Effector memory CD8-positive, alpha-beta T cell (primary cell): Measurements from ENCODE around the gene GIPC3.

Source experiments
- ATAC-seq: fragments of 150-1000 bp; cut with Tn5 transposase; replicated peaks from 2 replicates; pipeline ENCODE4 v1.10.0; 2021; ENCODE audit warnings: mild to moderate bottlenecking, moderate library complexity
- DNase-seq, 3 experiments: peaks; one replicate each; pipeline ENCODE4 v3.0.0; 2021
- H3K27ac Mint-ChIP-seq, 2 donors: one replicate each; pipeline ENCODE4 v1.8.0; 2022; ENCODE audit warnings: mild to moderate bottlenecking in 2 of 2, mixed read lengths in 2 of 2, moderate library complexity in 2 of 2
- H3K27me3 Mint-ChIP-seq, 2 donors: one replicate each; pipeline ENCODE4 v1.8.0; 2022; ENCODE audit warnings: mixed read lengths in 2 of 2
- H3K36me3 Mint-ChIP-seq: one replicate; pipeline ENCODE4 v1.8.0; 2022; ENCODE audit warnings: mild to moderate bottlenecking, moderate library complexity, mixed read lengths; ENCODE audit not compliant: insufficient read depth
- H3K4me1 Mint-ChIP-seq, 2 donors: one replicate each; pipeline ENCODE4 v1.8.0; 2022; ENCODE audit warnings: low read depth in 2 of 2, mixed read lengths in 2 of 2
- H3K4me3 Mint-ChIP-seq, 2 donors: one replicate each; pipeline ENCODE4 v1.8.0; 2022; ENCODE audit warnings: mild to moderate bottlenecking in 2 of 2, mixed read lengths in 2 of 2, moderate library complexity in 2 of 2
- H3K9me3 Mint-ChIP-seq, 2 donors: one replicate each; pipeline ENCODE4 v1.8.0; 2022; ENCODE audit warnings: mixed read lengths in 2 of 2

GIPC3 gene

GRCh38 chr19:3615524-3616135, 30.4 kb downstream of the GIPC3 start:
- Mint-ChIP-seq H3K4me1 (peaks cover 0 to 3% of the 10 kb centered on the region in 2 donors), H3K36me3 (peaks cover 17% of the 10 kb centered on the region), H3K4me3 (no peak overlapping the region), H3K27ac (no peak overlapping the region), H3K9me3 (no peaks in the 10 kb centered on the region), H3K27me3 (no peaks in the 10 kb centered on the region)
- ATAC-seq, result no peak
- DNase-seq, result no peak

GRCh38 chr19:3617463-3617862, 32.2 kb downstream of the GIPC3 start:
- ATAC-seq (no peak), DNase-seq (no peak)
- no peaks in the 10 kb centered on the region for H3K9me3 Mint-ChIP-seq
- no peaks in the 10 kb centered on the region for H3K27me3 Mint-ChIP-seq
- peaks cover 20% of the 10 kb centered on the region for H3K36me3 Mint-ChIP-seq
- H3K4me3 Mint-ChIP-seq, result no peak overlapping the region
- peaks cover 0 to 6% of the 10 kb centered on the region in 2 donors for H3K4me1 Mint-ChIP-seq
- H3K27ac Mint-ChIP-seq, result no peak overlapping the region

DNA sequence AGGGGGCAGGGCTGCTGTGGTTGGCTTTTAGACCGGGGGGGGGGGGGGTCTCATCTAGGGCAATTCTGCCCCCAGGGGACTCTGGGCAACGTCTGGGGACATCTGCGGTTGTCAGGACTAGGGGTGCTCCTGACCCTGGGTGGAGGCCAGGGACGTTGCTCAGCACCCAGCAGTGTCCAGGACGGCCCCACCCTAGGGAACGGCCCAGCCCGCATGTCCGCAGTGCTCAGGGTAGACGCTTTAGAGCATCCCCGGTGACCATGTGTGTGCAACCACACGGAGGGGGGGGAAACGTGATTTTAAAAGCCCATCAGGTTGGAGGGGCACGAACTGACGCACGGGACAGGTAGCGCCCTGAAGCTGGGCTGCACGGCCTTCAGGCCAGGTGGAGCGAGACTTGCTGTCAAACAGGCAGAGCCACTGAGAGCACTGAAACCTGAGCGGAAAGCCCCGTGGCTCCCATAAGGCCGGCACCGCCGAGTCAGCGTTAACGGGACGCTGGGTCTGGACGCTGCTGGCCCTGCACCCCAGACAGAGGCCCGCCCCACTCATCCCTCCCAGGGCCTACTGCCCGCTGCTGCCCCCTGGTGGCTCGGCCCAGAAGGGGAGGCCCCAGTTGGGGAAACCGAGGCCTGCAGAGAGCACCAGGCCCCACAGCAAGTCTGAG, 33.0 kb downstream of the GIPC3 start:
- no peak overlapping the region for H3K27ac Mint-ChIP-seq
- H3K4me1 Mint-ChIP-seq, result peaks cover 0 to 9% of the 10 kb centered on the region in 2 donors
- ATAC-seq, result peak; percentile 56
- no peaks in the 10 kb centered on the region for H3K9me3 Mint-ChIP-seq
- H3K4me3 Mint-ChIP-seq, result no peak overlapping the region
- peaks cover 28% of the 10 kb centered on the region for H3K36me3 Mint-ChIP-seq
- no peaks in the 10 kb centered on the region for H3K27me3 Mint-ChIP-seq
- peak; percentile 34 to 44 (median 35) for DNase-seq

GRCh38 chr19:3618811-3619630, 33.7 kb downstream of the GIPC3 start:
- no peak overlapping the region for H3K4me3 Mint-ChIP-seq
- no peak for DNase-seq
- ATAC-seq, result no peak
- H3K27ac Mint-ChIP-seq, result no peak overlapping the region
- no peaks in the 10 kb centered on the region for H3K9me3 Mint-ChIP-seq
- no peaks in the 10 kb centered on the region for H3K27me3 Mint-ChIP-seq
- H3K4me1 Mint-ChIP-seq, result peaks cover 1 to 11% of the 10 kb centered on the region in 2 donors
- peaks cover 29% of the 10 kb centered on the region for H3K36me3 Mint-ChIP-seq

DNA sequence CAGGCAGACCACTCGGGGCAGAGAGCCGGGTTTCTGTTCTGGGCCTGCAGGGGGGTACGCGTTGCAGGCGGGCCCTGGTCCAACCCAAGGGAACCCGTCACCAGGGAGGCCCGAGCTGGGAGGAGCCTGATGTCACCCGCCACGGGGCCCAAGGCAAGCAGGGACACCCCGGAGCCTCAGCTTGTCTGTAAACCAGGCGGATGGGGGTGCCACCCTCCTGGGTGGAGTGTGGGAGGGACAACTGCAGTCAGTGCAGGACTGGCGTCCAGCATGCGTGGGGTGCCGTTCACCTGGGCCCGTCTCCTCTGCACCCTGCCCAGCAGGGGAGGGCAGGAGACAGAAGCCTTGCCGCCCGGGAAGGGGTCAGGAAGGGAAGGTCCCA, 34.3 kb downstream of the GIPC3 start:
- H3K4me3 Mint-ChIP-seq, result no peak overlapping the region
- no peak for DNase-seq
- H3K27ac Mint-ChIP-seq, result no peak overlapping the region
- no peaks in the 10 kb centered on the region for H3K27me3 Mint-ChIP-seq
- H3K36me3 Mint-ChIP-seq, result peaks cover 33% of the 10 kb centered on the region
- peaks cover 7 to 17% of the 10 kb centered on the region in 2 donors for H3K4me1 Mint-ChIP-seq
- H3K9me3 Mint-ChIP-seq, result no peaks in the 10 kb centered on the region
- no peak for ATAC-seq

GRCh38 chr19:3620145-3620816, 35.0 kb downstream of the GIPC3 start:
- Mint-ChIP-seq H3K9me3 (no peaks in the 10 kb centered on the region), H3K27ac (peak overlapping the region in 1 of 2 donors; percentile 17), H3K4me3 (no peak overlapping the region), H3K36me3 (peaks cover 30% of the 10 kb centered on the region), H3K27me3 (no peaks in the 10 kb centered on the region), H3K4me1 (peaks cover 12 to 19% of the 10 kb centered on the region in 2 donors)
- ATAC-seq, result no peak
- DNase-seq, result no peak

DNA sequence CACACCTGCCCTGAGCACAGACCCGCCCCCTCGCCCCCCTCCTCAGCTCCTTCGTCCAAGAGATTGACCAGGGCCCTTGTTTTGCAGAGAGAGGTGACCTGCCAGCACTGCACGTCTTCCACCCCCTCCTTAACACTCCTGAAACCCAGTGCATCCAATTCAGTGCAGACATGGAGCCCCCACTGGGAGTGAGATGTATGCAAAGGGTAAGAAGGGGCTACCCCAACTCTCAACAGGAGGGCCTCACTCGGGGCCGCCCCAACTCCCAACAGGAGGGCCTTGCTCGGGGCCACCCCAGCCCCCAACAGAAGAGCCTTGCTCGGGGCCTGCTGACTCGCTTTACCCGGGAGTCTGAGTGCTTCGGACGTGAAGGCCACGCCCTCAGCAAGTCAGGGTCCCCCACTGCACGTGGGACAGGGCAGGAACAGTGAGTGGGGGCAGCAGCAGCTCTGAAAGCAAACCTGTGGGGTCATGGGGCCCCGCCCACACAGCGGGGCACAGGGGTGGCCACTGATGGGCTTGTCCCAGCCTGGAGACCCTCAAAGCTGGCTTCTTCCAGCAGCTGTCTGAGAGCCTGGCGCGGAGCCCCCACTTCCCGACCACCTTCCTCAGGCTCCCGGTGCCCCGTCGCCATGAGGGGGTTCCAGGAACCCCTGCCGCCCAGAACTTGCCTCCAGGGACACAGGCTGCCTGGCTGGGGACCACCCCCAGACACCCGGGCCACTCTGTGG, 35.7 kb downstream of the GIPC3 start:
- peaks cover 33% of the 10 kb centered on the region for H3K36me3 Mint-ChIP-seq

DNA sequence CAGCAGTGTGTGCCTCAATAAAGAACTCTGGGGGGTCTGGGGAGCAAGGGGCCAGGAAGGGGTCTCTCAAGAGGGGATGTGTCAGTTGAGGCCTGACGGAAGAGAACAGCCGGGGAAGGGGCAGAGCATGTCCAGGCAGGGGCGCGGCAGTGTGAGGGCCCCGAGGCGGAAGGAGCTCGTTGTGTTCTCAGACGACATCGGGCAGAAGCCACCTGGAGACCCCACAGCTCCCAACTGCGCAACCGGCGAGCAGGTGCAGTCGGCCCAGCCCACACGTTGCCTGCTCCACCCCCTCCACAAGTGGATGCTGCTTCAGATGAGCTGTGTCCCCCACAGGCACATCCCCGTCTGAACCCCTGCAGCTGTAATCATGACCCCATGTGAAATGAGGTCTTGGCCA, 36.4 kb downstream of the GIPC3 start:
- no peak for DNase-seq
- H3K4me1 Mint-ChIP-seq, result peaks cover 21 to 29% of the 10 kb centered on the region in 2 donors
- H3K27ac Mint-ChIP-seq, result no peak overlapping the region
- no peak overlapping the region for H3K4me3 Mint-ChIP-seq
- peaks cover 40% of the 10 kb centered on the region for H3K36me3 Mint-ChIP-seq
- H3K9me3 Mint-ChIP-seq, result no peaks in the 10 kb centered on the region
- no peaks in the 10 kb centered on the region for H3K27me3 Mint-ChIP-seq
- ATAC-seq, result no peak

More for the DNA sequence above, 35.7 kb downstream of the GIPC3 start:
- DNase-seq (no peak), ATAC-seq (no peak)
- peak overlapping the region in 1 of 2 donors; percentile 17 for H3K27ac Mint-ChIP-seq
- peaks cover 15 to 22% of the 10 kb centered on the region in 2 donors for H3K4me1 Mint-ChIP-seq
- no peak overlapping the region for H3K4me3 Mint-ChIP-seq
- no peaks in the 10 kb centered on the region for H3K27me3 Mint-ChIP-seq
- H3K9me3 Mint-ChIP-seq, result no peaks in the 10 kb centered on the region

DNA sequence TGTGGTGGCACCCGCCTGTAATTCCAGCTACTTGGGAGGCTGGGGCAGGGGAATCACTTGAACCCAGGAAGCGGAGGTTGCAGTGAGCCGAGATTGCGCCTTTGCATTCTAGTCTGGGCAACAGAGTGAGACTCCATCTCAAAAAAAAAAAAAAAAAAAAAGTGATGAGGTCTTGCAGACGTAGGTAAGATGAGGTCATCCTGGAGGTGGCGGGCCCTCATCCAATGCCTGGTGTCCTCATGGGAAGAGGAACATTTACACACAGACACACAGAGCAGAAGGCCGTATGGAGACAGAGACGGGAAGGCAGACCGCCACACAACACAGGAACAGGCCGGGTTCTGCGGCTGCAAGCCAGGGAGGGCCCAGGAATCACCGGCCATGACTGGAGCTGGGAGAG, 36.9 kb downstream of the GIPC3 start:
- Mint-ChIP-seq H3K9me3 (no peaks in the 10 kb centered on the region), H3K4me1 (peaks cover 26 to 32% of the 10 kb centered on the region in 2 donors), H3K27ac (no peak overlapping the region), H3K27me3 (no peaks in the 10 kb centered on the region), H3K4me3 (no peak overlapping the region), H3K36me3 (peaks cover 38% of the 10 kb centered on the region)
- DNase-seq (no peak), ATAC-seq (no peak)

DNA sequence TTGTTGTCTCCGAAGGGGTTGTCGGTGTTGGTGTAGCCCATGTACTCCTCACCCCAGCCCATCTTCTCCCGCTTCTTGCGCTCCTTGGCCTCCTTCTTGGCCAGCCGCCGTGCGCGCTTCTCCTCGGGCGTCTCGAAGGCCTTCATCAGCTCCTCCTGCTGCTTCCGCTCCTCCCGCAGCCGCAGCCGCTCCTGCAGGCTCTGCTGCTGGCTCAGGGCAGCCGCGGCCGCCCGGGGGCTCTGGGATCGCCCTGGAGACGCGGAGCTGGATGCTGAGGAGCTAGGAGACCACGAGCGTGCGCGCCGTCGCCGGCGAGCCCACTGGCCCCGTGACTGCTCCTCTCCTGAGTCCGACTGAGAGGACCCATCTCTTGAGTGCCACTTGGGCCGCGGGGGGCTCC, 38.4 kb downstream of the GIPC3 start:
- H3K4me1 Mint-ChIP-seq, result peaks cover 26 to 36% of the 10 kb centered on the region in 2 donors
- no peak overlapping the region for H3K4me3 Mint-ChIP-seq
- DNase-seq (no peak), ATAC-seq (no peak)
- no peaks in the 10 kb centered on the region for H3K27me3 Mint-ChIP-seq
- no peaks in the 10 kb centered on the region for H3K9me3 Mint-ChIP-seq
- H3K36me3 Mint-ChIP-seq, result peaks cover 40% of the 10 kb centered on the region
- H3K27ac Mint-ChIP-seq, result peak overlapping the region in 1 of 2 donors; percentile 44

DNA sequence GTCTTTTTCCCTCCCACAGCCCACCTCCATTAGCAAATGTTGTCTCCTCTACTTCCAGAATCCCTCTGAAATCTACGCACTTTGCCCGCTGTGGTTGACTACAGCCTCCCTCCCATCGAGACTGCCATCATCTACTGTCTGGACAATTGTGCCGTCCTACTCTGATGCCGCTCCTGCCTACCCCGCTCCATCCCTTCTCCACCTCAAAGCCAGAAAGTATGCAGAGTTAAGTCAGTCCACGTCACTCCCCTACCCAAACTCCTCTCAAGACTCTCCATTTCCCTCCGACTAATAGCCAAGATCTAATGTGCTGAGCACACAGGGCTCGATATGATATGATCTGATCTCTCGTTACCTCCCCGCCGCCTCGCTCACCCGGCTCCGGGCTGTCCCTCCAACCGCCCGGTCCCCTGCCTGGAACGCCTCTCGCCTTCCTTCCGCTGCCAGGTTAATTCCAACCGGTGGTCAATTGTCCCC, 40.8 kb downstream of the GIPC3 start:
- peak; percentile 3 for ATAC-seq
- no peak for DNase-seq
- Mint-ChIP-seq H3K9me3 (no peaks in the 10 kb centered on the region), H3K36me3 (peaks cover 40% of the 10 kb centered on the region), H3K4me3 (peak overlapping the region; percentile 96 to 99), H3K27ac (peak overlapping the region; percentile 98 to 99), H3K27me3 (no peaks in the 10 kb centered on the region), H3K4me1 (peaks cover 26 to 36% of the 10 kb centered on the region in 2 donors)

DNA sequence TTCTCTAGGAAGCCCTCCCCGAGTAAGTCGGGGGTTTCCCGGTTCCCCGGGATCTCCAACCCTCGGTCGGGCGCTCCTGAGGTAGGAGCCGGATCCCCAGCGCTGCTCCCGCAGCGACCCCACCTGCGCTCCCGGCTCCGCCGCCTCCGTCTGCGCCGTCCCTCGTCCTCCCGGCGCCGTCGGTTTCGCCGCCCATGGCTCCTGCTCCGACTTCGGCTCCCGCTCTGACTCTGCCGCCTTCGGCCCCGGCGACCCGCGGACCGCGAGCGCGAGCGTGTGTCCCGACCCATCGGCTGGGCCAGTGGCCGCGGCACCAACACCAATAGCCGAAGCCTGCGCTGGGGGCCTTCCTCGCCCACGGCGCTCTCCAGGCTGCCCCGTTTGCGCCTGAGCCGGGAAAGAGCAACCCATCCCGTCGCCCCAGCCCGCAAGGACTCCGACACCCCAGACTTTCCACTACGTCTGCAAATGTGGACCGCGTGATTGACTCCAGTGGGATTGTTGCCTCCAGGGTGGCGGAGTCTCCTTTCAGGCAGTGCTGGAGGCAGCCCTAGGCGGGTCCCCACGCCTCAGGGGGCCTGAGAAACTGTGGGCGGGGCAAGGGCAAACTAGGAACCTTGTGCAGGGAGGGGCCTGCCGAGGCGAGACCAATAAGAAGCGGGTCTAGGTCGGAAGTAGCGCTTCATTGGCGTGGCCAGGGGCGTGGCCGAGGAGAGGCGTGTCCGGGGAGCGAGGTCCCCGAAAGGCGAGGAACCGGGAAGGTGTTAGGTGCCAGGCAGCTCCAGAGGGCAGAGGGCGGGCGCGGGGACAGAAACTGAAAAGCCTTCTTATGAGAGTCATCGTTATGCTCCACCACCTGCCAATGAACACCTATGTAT, 41.4 kb downstream of the GIPC3 start, which contains the start of gene CACTIN:
CACTIN (minus strand) TSS at position 318 of the 878 bp plus-strand sequence; CDS start at position 290, 28 bp downstream.
- Mint-ChIP-seq H3K4me3 (peak within 1 kb of the TSS; percentile 96 to 99), H3K4me1 (peaks cover 26 to 35% of the 10 kb centered on the region in 2 donors), H3K9me3 (no peaks in the 10 kb centered on the region), H3K27ac (peak within 1 kb of the TSS; percentile 98 to 99), H3K27me3 (no peaks in the 10 kb centered on the region), H3K36me3 (peaks cover 39% of the 10 kb centered on the region)
- ATAC-seq (peak; percentile 95), DNase-seq (peak; percentile 97 to 99 (median 98))
